Measurements from ENCODE around the gene TMEM106B.

- no peak for TF ChIP-seq FOXM1 (IDR thresholded peaks at IDR 0.05; ENCODE audit: borderline replicate concordance)
- TF ChIP-seq BHLHE40 (IDR thresholded peaks at IDR 0.05; ENCODE audit: borderline replicate concordance), result no peak
- no peak for TF ChIP-seq ARNT (IDR thresholded peaks at IDR 0.05)
- TF ChIP-seq PKNOX1 (IDR thresholded peaks at IDR 0.05), result no peak
Observed at GRCh38 chr7:12244129-12244528, 33.0 kb downstream of the TMEM106B start.

Measured in HEK293T (cell line).